Coronary artery (tissue), 2 donors: ENCODE results near the gene ACADM.

Experiments
- DNase-seq: peaks from one replicate; pipeline ENCODE4 v3.0.0-alpha.2; 2017; ENCODE audit warnings: low spot score
- H3K27ac ChIP-seq, 2 donors: fragments of 200-600 bp; sonication (generic); one replicate each; pipeline ENCODE4 v1.5.1; 2016 to 2019
- H3K4me3 ChIP-seq: fragments of 200-600 bp; sonication (generic); 2 replicates; pipeline ENCODE4 v1.5.1; 2016; ENCODE audit warnings: mild to moderate bottlenecking, moderate library complexity
- TF ChIP-seq, protein P1 (sequence below): fragments of 200-600 bp; sonication (generic); IDR thresholded peaks from one replicate; pipeline ENCODE4 v1.5.1; 2019; ENCODE audit warnings: antibody characterized with exemption

The ACADM gene

DNA sequence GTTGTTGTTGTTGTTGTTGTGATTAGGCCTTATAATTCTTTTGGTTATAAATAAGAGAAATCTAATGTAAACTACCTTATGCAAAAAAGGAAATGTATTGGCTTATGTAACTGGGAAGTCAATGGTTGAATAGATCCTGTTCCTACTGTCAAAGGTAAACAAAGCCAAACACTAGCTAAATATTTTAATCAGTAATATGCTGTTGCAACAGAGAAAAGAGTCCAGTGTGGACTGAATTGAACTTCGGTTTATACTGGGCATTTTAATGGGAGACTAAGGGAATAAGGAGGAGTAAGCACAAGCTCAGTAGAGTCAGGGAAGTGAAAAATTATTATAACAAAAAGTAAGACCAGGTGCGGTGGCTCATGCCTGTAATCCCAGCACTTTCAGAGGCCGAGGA, 87.6 kb downstream of the ACADM start:
- Histone ChIP-seq H3K27ac (no peak overlapping the region), H3K4me3 (no peak overlapping the region)
- TF ChIP-seq, protein P1, sequence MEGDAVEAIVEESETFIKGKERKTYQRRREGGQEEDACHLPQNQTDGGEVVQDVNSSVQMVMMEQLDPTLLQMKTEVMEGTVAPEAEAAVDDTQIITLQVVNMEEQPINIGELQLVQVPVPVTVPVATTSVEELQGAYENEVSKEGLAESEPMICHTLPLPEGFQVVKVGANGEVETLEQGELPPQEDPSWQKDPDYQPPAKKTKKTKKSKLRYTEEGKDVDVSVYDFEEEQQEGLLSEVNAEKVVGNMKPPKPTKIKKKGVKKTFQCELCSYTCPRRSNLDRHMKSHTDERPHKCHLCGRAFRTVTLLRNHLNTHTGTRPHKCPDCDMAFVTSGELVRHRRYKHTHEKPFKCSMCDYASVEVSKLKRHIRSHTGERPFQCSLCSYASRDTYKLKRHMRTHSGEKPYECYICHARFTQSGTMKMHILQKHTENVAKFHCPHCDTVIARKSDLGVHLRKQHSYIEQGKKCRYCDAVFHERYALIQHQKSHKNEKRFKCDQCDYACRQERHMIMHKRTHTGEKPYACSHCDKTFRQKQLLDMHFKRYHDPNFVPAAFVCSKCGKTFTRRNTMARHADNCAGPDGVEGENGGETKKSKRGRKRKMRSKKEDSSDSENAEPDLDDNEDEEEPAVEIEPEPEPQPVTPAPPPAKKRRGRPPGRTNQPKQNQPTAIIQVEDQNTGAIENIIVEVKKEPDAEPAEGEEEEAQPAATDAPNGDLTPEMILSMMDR: no peak
- no peak for DNase-seq
